Measurements from ENCODE around the gene CDC42SE2. TPM values are rescaled to one million over a fixed set of nuclear protein-coding genes. Genes with fewer than 3 reads are reported as not detected.

CDC42SE2 gene
- total RNA-seq, 2 donors from 2014 or later = 74.2 to 110 TPM

- intact Hi-C loops (cut with DNase I) = no loop called here
- Histone ChIP-seq H3K4me1 (peaks cover 5% of the 10 kb centered on the region), H3K9ac (ENCODE audit: low read depth in 2 of 2, low read length in 2 of 2) (no peak overlapping the region), H3K27me3 (no peaks in the 10 kb centered on the region), H3K27ac (no peak overlapping the region), H3K9me3 (no peaks in the 10 kb centered on the region), H3K36me3 (no peaks in the 10 kb centered on the region), H3K4me3 (no peak overlapping the region)
- DNase-seq = no peak
- TF ChIP-seq, protein P1, sequence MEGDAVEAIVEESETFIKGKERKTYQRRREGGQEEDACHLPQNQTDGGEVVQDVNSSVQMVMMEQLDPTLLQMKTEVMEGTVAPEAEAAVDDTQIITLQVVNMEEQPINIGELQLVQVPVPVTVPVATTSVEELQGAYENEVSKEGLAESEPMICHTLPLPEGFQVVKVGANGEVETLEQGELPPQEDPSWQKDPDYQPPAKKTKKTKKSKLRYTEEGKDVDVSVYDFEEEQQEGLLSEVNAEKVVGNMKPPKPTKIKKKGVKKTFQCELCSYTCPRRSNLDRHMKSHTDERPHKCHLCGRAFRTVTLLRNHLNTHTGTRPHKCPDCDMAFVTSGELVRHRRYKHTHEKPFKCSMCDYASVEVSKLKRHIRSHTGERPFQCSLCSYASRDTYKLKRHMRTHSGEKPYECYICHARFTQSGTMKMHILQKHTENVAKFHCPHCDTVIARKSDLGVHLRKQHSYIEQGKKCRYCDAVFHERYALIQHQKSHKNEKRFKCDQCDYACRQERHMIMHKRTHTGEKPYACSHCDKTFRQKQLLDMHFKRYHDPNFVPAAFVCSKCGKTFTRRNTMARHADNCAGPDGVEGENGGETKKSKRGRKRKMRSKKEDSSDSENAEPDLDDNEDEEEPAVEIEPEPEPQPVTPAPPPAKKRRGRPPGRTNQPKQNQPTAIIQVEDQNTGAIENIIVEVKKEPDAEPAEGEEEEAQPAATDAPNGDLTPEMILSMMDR (IDR thresholded peaks at IDR 0.05) = no peak
Measured at GRCh38 chr5:131221008-131221703, 42.7 kb upstream of the CDC42SE2 start.

DNA sequence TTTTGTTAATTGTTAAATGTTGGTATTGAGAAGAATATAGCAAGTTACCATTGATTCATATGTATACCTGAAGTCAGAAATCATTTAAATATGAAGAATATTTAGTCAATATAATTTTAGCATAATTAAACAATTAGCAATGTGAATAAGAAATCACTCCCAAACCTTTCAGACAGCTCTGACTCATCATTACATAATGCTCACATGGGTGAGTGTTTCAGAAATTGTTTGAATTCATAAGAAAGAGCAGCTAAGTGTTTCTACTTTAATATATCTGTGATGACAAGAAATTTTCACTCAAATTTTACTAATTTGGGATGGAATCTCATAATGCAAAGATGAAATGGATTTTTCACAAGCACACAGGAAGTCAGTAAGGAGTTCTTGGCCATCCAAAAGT, 42.0 kb upstream of the CDC42SE2 start:
- H3K36me3 ChIP-seq = no peaks in the 10 kb centered on the region
- no peak overlapping the region for H3K9ac ChIP-seq (ENCODE audit: low read depth in 2 of 2, low read length in 2 of 2)
- H3K27ac ChIP-seq = no peak overlapping the region
- intact Hi-C loops (cut with DNase I) = no loop called here
- TF ChIP-seq, protein P1 (IDR thresholded peaks at IDR 0.05) = no peak
- peaks cover 5% of the 10 kb centered on the region for H3K4me1 ChIP-seq
- H3K27me3 ChIP-seq = no peaks in the 10 kb centered on the region
- DNase-seq = no peak
- H3K9me3 ChIP-seq = no peaks in the 10 kb centered on the region
- no peak overlapping the region for H3K4me3 ChIP-seq

- H3K4me1 ChIP-seq = peaks cover 5% of the 10 kb centered on the region
- TF ChIP-seq, protein P1 (IDR thresholded peaks at IDR 0.05) = no peak
- intact Hi-C loops (cut with DNase I) = no loop called here
- no peak overlapping the region for H3K4me3 ChIP-seq
- H3K9ac ChIP-seq (ENCODE audit: low read depth in 2 of 2, low read length in 2 of 2) = no peak overlapping the region
- no peak overlapping the region for H3K27ac ChIP-seq
- no peaks in the 10 kb centered on the region for H3K27me3 ChIP-seq
- H3K36me3 ChIP-seq = no peaks in the 10 kb centered on the region
- DNase-seq = no peak
- no peaks in the 10 kb centered on the region for H3K9me3 ChIP-seq
Measured at GRCh38 chr5:131222731-131223130, 41.1 kb upstream of the CDC42SE2 start.

GRCh38 chr5:131223751-131224386, 40.0 kb upstream of the CDC42SE2 start:
- Histone ChIP-seq H3K9me3 (no peaks in the 10 kb centered on the region), H3K4me1 (peaks cover 5% of the 10 kb centered on the region), H3K27ac (peak overlapping the region; percentile 83), H3K4me3 (no peak overlapping the region), H3K36me3 (no peaks in the 10 kb centered on the region), H3K9ac (ENCODE audit: low read depth in 2 of 2, low read length in 2 of 2) (no peak overlapping the region), H3K27me3 (no peaks in the 10 kb centered on the region)
- intact Hi-C loops (cut with DNase I) = no loop called here
- TF ChIP-seq, protein P1 (IDR thresholded peaks at IDR 0.05) = no peak
- no peak for DNase-seq

DNA sequence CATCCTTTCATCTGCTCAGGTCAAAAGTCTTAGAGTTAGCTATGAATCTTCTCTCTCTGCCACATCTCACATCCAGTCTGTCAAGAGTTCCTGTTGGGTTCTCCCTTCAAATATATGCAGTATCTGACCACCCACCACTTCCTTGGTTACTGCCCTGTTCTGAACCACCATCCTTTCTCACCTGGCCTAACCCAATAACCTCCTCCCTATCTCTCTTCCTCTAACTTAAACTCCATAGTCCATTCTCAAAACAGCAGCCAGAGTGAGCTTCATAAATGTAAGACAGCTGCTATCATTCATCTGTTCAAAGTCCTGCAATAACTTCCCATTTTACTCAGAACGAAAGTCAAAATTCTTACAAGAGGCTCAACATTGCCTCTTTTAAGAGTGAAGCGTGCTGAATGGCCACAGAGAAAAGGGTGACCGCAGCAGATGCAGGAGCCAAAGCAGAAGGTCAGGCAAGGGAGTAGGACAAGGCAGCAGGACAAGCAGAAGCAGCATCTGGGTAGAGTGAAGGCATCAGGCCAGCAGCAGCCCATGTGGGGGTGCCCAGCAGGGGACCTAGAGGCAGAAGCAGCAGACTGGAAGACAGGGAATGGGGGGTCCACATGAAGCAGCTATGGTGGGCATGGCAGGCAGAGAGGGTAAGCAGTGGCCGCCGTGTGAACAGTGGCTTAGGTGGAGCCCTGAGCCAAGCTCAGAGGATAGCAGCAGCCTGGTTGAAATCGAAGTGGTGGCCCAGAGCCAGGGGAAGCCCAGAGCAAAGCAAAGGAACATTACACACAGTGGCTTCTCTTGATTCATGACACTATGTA, 39.3 kb upstream of the CDC42SE2 start:
- DNase-seq = peak; percentile 46
- intact Hi-C loops (cut with DNase I) = no loop called here
- no peak overlapping the region for H3K4me3 ChIP-seq
- H3K36me3 ChIP-seq = no peaks in the 10 kb centered on the region
- H3K9ac ChIP-seq (ENCODE audit: low read depth in 2 of 2, low read length in 2 of 2) = peak overlapping the region in 1 of 2 donors; percentile 41
- TF ChIP-seq, protein P1 (IDR thresholded peaks at IDR 0.05) = no peak
- peak overlapping the region; percentile 83 for H3K27ac ChIP-seq
- H3K4me1 ChIP-seq = peaks cover 5% of the 10 kb centered on the region
- H3K27me3 ChIP-seq = no peaks in the 10 kb centered on the region
- no peaks in the 10 kb centered on the region for H3K9me3 ChIP-seq
